Measurements from ENCODE around the gene GRM7. TPM values are rescaled to one million over a fixed set of nuclear protein-coding genes. Genes with fewer than 3 reads are reported as not detected.

The GRM7 gene
- total and polyA plus RNA-seq, 2 donors (not counting 1 experiment from before 2014, with no cell fraction given): not detected

GRCh38 chr3:7498715-7499114 lies 637.8 kb downstream of the GRM7 start:
- H3K27me3 ChIP-seq (ENCODE audit: control insufficient read depth, insufficient read depth, low read length): no peaks in the 10 kb centered on the region
- H3K79me2 ChIP-seq (ENCODE audit: control insufficient read depth, insufficient read depth, low read length): no peaks in the 10 kb centered on the region
- no peak overlapping the region for H3K4me3 ChIP-seq (replicated peaks in 1 of 4; ENCODE audit: control extremely low read depth in 1 of 4, insufficient read depth in 1 of 4, low read depth in 3 of 4, low read length in 4 of 4)
- H3K9ac ChIP-seq (ENCODE audit: insufficient read depth, low read length): no peak overlapping the region
- H3K4me2 ChIP-seq (ENCODE audit: extremely low read depth, insufficient read depth, low read length): no peak overlapping the region
- DNase-seq (ENCODE audit: low read depth in 2 of 2): no peak
- no peaks in the 10 kb centered on the region for H4K20me1 ChIP-seq (ENCODE audit: control insufficient read depth, extremely low read depth, insufficient read depth, low read length)
- H3K27ac ChIP-seq (ENCODE audit: insufficient read depth, low read length): no peak overlapping the region
- no peaks in the 10 kb centered on the region for H3K9me3 ChIP-seq (ENCODE audit: control insufficient read depth, insufficient read depth, low read depth, low read length)
- no peaks in the 10 kb centered on the region for H3K4me1 ChIP-seq (ENCODE audit: control insufficient read depth, extremely low read depth, insufficient read depth, low read length)
- H2AFZ ChIP-seq (ENCODE audit: low read length): no peak overlapping the region
- H3K36me3 ChIP-seq (ENCODE audit: control insufficient read depth, insufficient read depth, low read length): no peaks in the 10 kb centered on the region
- no peak for TF ChIP-seq EZH2 (IDR thresholded peaks at IDR 0.05; ENCODE audit: low read length, missing control alignments)
- no peak for TF ChIP-seq CTCF (conservative IDR thresholded peaks at IDR 0.05 in 1 of 2, IDR thresholded peaks at IDR 0.05 in 1 of 2; ENCODE audit: low read depth in 1 of 2, low read length in 2 of 2)

- no peaks in the 10 kb centered on the region for H4K20me1 ChIP-seq (ENCODE audit: control insufficient read depth, extremely low read depth, insufficient read depth, low read length)
- H3K4me2 ChIP-seq (ENCODE audit: extremely low read depth, insufficient read depth, low read length): no peak overlapping the region
- TF ChIP-seq EZH2 (IDR thresholded peaks at IDR 0.05; ENCODE audit: low read length, missing control alignments) (no peak), CTCF (conservative IDR thresholded peaks at IDR 0.05 in 1 of 2, IDR thresholded peaks at IDR 0.05 in 1 of 2; ENCODE audit: low read depth in 1 of 2, low read length in 2 of 2) (no peak)
- H3K9ac ChIP-seq (ENCODE audit: insufficient read depth, low read length): no peak overlapping the region
- no peaks in the 10 kb centered on the region for H3K36me3 ChIP-seq (ENCODE audit: control insufficient read depth, insufficient read depth, low read length)
- no peak overlapping the region for H2AFZ ChIP-seq (ENCODE audit: low read length)
- H3K9me3 ChIP-seq (ENCODE audit: control insufficient read depth, insufficient read depth, low read depth, low read length): no peaks in the 10 kb centered on the region
- no peak overlapping the region for H3K27ac ChIP-seq (ENCODE audit: insufficient read depth, low read length)
- no peaks in the 10 kb centered on the region for H3K79me2 ChIP-seq (ENCODE audit: control insufficient read depth, insufficient read depth, low read length)
- DNase-seq (ENCODE audit: low read depth in 2 of 2): no peak
- no peaks in the 10 kb centered on the region for H3K27me3 ChIP-seq (ENCODE audit: control insufficient read depth, insufficient read depth, low read length)
- no peak overlapping the region for H3K4me3 ChIP-seq (replicated peaks in 1 of 4; ENCODE audit: control extremely low read depth in 1 of 4, insufficient read depth in 1 of 4, low read depth in 3 of 4, low read length in 4 of 4)
- H3K4me1 ChIP-seq (ENCODE audit: control insufficient read depth, extremely low read depth, insufficient read depth, low read length): no peaks in the 10 kb centered on the region
Observed at GRCh38 chr3:7503431-7503830, 642.5 kb downstream of the GRM7 start.

GRCh38 chr3:7504886-7505775 lies 644.2 kb downstream of the GRM7 start:
- no peak overlapping the region for H2AFZ ChIP-seq (ENCODE audit: low read length)
- TF ChIP-seq EZH2 (IDR thresholded peaks at IDR 0.05; ENCODE audit: low read length, missing control alignments) (no peak), CTCF (conservative IDR thresholded peaks at IDR 0.05 in 1 of 2, IDR thresholded peaks at IDR 0.05 in 1 of 2; ENCODE audit: low read depth in 1 of 2, low read length in 2 of 2) (peak in 1 of 2 donors; percentile 14)
- no peak overlapping the region for H3K27ac ChIP-seq (ENCODE audit: insufficient read depth, low read length)
- no peak overlapping the region for H3K4me3 ChIP-seq (replicated peaks in 1 of 4; ENCODE audit: control extremely low read depth in 1 of 4, insufficient read depth in 1 of 4, low read depth in 3 of 4, low read length in 4 of 4)
- H3K4me2 ChIP-seq (ENCODE audit: extremely low read depth, insufficient read depth, low read length): no peak overlapping the region
- DNase-seq (ENCODE audit: low read depth in 2 of 2): peak; percentile 88 to 98
- H3K36me3 ChIP-seq (ENCODE audit: control insufficient read depth, insufficient read depth, low read length): no peaks in the 10 kb centered on the region
- H3K9ac ChIP-seq (ENCODE audit: insufficient read depth, low read length): no peak overlapping the region
- H3K79me2 ChIP-seq (ENCODE audit: control insufficient read depth, insufficient read depth, low read length): no peaks in the 10 kb centered on the region
- H3K9me3 ChIP-seq (ENCODE audit: control insufficient read depth, insufficient read depth, low read depth, low read length): no peaks in the 10 kb centered on the region
- H3K4me1 ChIP-seq (ENCODE audit: control insufficient read depth, extremely low read depth, insufficient read depth, low read length): no peaks in the 10 kb centered on the region
- H3K27me3 ChIP-seq (ENCODE audit: control insufficient read depth, insufficient read depth, low read length): no peaks in the 10 kb centered on the region
- H4K20me1 ChIP-seq (ENCODE audit: control insufficient read depth, extremely low read depth, insufficient read depth, low read length): no peaks in the 10 kb centered on the region
